Renal pelvis (tissue), 4 donors: ENCODE results near the gene TTLL12. TPM values are rescaled to one million over a fixed set of nuclear protein-coding genes. Genes with fewer than 3 reads are reported as not detected.

Experiments used
- DNase-seq: peaks from one replicate; pipeline ENCODE4 v3.0.0-alpha.2; 2013
- polyA plus RNA-seq, 3 donors: library from polyadenylated mRNA; unstranded; fragments of 120-200 nt; gene quantifications; one replicate each; pipeline ENCODE4 v1.2.1, GENCODE V29; 2013; ENCODE audit not compliant: insufficient read length in 3 of 3

The TTLL12 gene
- polyA plus RNA-seq, 3 donors: 26.1 to 34.6 (median 29.5) TPM

- no peak for DNase-seq
Measured at GRCh38 chr22:43179146-43179910, 7.6 kb downstream of the TTLL12 start.

GRCh38 chr22:43177479-43177878 is 9.5 kb downstream of the TTLL12 start:
- DNase-seq: no peak

GRCh38 chr22:43176090-43176489 is 10.8 kb downstream of the TTLL12 start:
- no peak for DNase-seq

- DNase-seq: no peak
Measured at GRCh38 chr22:43174941-43175531, 11.9 kb downstream of the TTLL12 start.

GRCh38 chr22:43173976-43174720 is 12.8 kb downstream of the TTLL12 start:
- no peak for DNase-seq

GRCh38 chr22:43173566-43173965 is 13.4 kb downstream of the TTLL12 start:
- no peak for DNase-seq

GRCh38 chr22:43172191-43172590 is 14.7 kb downstream of the TTLL12 start:
- DNase-seq: no peak

- DNase-seq: no peak
Measured at GRCh38 chr22:43171607-43172006, 15.3 kb downstream of the TTLL12 start.

GRCh38 chr22:43171019-43171491 is 15.9 kb downstream of the TTLL12 start:
- DNase-seq: no peak

GRCh38 chr22:43170131-43170480 is 16.8 kb downstream of the TTLL12 start:
- DNase-seq: no peak

GRCh38 chr22:43169310-43170130 is 17.4 kb downstream of the TTLL12 start:
- no peak for DNase-seq

- DNase-seq: no peak
Measured at GRCh38 chr22:43168471-43169309, 18.2 kb downstream of the TTLL12 start.

- DNase-seq: no peak
Measured at GRCh38 chr22:43167001-43167589, 19.8 kb downstream of the TTLL12 start.

- DNase-seq: no peak
Measured at GRCh38 chr22:43166132-43166930, 20.6 kb downstream of the TTLL12 start.

GRCh38 chr22:43164636-43165035 is 22.3 kb downstream of the TTLL12 start:
- no peak for DNase-seq

- DNase-seq: no peak
Measured at GRCh38 chr22:43163241-43163795, 23.6 kb downstream of the TTLL12 start.

GRCh38 chr22:43162412-43163150 is 24.4 kb downstream of the TTLL12 start:
- DNase-seq: no peak

GRCh38 chr22:43160497-43161126 is 26.3 kb downstream of the TTLL12 start:
- no peak for DNase-seq
